OCI-LY7 (cell line): ENCODE results near the gene FAM118B. TPM values are rescaled to one million over a fixed set of nuclear protein-coding genes. Genes with fewer than 3 reads are reported as not detected.

Experiments used
- BruUV-seq: library from RNA; stranded (reverse); fragments of 400-500 nt; replicated peaks from 2 replicates; lab custom pipeline; 2021; lab: Mats Ljungman, UMichigan
- CTCF ChIA-PET: fragments of 300-600 bp; sonication (Branson Sonifier 250); formaldehyde crosslinking; loops from one replicate; lab custom pipeline; 2022; ENCODE audit warnings: antibody characterized with exemption; ENCODE audit not compliant: unreplicated experiment; lab: Charles Lee
- POLR2A ChIA-PET: fragments of 300-600 bp; sonication (Branson Sonifier 250); formaldehyde crosslinking; loops from one replicate; lab custom pipeline; 2022; ENCODE audit warnings: antibody characterized with exemption; lab: Charles Lee
- DNase-seq: peaks from one replicate; pipeline ENCODE4 v3.0.0-alpha.2; 2015; ENCODE audit warnings: low spot score
- H2AFZ ChIP-seq: fragments of 200-600 bp; sonication (generic), shearing (Covaris generic); 2 replicates; pipeline ENCODE4 v1.6.1; 2014; ENCODE audit warnings: mild to moderate bottlenecking, antibody characterized with exemption, low read length, moderate library complexity
- H3K27ac ChIP-seq: fragments of 200-600 bp; sonication (generic); 2 replicates; pipeline ENCODE4 v1.5.1; 2014; ENCODE audit warnings: mixed run types, low read depth, mild to moderate bottlenecking, moderate library complexity, low read length, inconsistent platforms; ENCODE audit not compliant: poor library complexity, severe bottlenecking
- H3K36me3 ChIP-seq: fragments of 200-600 bp; sonication (generic); 2 replicates; pipeline ENCODE4 v1.6.1; 2014; ENCODE audit warnings: mild to moderate bottlenecking, antibody characterized with exemption, low read length, moderate library complexity, mixed read lengths; ENCODE audit not compliant: insufficient read depth
- H3K4me1 ChIP-seq: fragments of 200-600 bp; sonication (generic); 2 replicates; pipeline ENCODE4 v1.5.1; 2014; ENCODE audit warnings: mild to moderate bottlenecking, low read length; ENCODE audit not compliant: insufficient read depth, poor library complexity, severe bottlenecking
- H3K4me2 ChIP-seq: fragments of 200-600 bp; sonication (generic); 2 replicates; pipeline ENCODE4 v1.6.1; 2014; ENCODE audit warnings: mild to moderate bottlenecking, low read length
- H3K4me3 ChIP-seq: fragments of 200-600 bp; sonication (generic); 2 replicates; pipeline ENCODE4 v1.5.1; 2014; ENCODE audit warnings: mild to moderate bottlenecking, low read depth, low read length; ENCODE audit not compliant: poor library complexity, severe bottlenecking
- H3K79me2 ChIP-seq: fragments of 200-600 bp; sonication (generic); 2 replicates; pipeline ENCODE4 v1.6.1; 2016; ENCODE audit warnings: low read depth, mild to moderate bottlenecking, low read length, moderate library complexity, mixed read lengths; ENCODE audit not compliant: insufficient read depth
- H3K9me2 ChIP-seq: fragments of 200-600 bp; sonication (generic); 2 replicates; pipeline ENCODE4 v1.6.1; 2016; ENCODE audit warnings: mild to moderate bottlenecking, low read length, mixed read lengths; ENCODE audit not compliant: insufficient read depth
- H3K9me3 ChIP-seq: fragments of 200-600 bp; sonication (generic); 2 replicates; pipeline ENCODE4 v1.6.1; 2014; ENCODE audit warnings: mild to moderate bottlenecking, mixed run types, low read length, mixed read lengths
- H4K20me1 ChIP-seq: fragments of 200-600 bp; sonication (generic); 2 replicates; pipeline ENCODE4 v1.6.1; 2014; ENCODE audit warnings: mild to moderate bottlenecking, antibody characterized with exemption, low read length, moderate library complexity, mixed read lengths; ENCODE audit not compliant: insufficient read depth
- EZH2phosphoT487 ChIP-seq: fragments of 200-600 bp; sonication (generic); IDR thresholded peaks from 2 replicates; pipeline ENCODE4 v1.6.1; 2018; ENCODE audit warnings: low read depth, borderline replicate concordance, mild to moderate bottlenecking, mixed run types, antibody characterized with exemption, low read length, moderate library complexity, mixed read lengths
- intact Hi-C: fragments of 100-400 bp; cut with micrococcal nuclease; formaldehyde crosslinking; loops from one replicate; pipeline ENCODE4 v1.10.0; 2022; ENCODE audit not compliant: unreplicated experiment
- total RNA-seq, 2 experiments: library from RNA; depleted of rRNA in 1 of 2; stranded (reverse); fragments of >200 nt in 1 of 2; shearing (Covaris generic) in 1 of 2; gene quantifications; 2 replicates each; pipeline ENCODE4 v1.2.3, GENCODE V29; 2014 to 2022
- TF ChIP-seq, protein P1 (sequence below): fragments of 200-600 bp; sonication (generic); conservative IDR thresholded peaks from 2 replicates; pipeline ENCODE4 v1.5.1; 2014; ENCODE audit warnings: mild to moderate bottlenecking, antibody characterized with exemption, low read length, moderate library complexity, mixed read lengths

Gene FAM118B
- total RNA-seq, 2 experiments from 2014 or later, result 9.9 to 14.8 TPM

DNA sequence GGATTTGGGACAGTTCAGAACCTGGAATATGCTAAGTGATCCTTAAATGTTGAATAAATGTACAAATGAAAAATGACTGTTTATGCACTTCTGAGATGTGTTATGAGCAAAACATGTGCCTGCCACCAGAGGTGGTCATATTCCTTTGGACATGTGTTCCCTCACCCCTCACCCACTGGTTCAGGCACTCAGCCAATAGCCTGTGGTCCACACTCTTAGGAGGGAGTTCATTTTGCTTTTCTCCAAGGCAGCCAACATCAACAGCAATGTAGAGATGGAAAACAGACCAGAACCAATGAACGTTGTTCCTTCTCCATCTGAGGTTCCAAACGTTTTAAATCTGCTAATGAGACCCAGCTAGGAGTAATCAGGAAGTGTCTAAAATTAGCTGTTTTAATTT lies 44.1 kb upstream of the FAM118B start:
- Histone ChIP-seq H3K9me3 (no peaks in the 10 kb centered on the region), H4K20me1 (no peaks in the 10 kb centered on the region), H3K4me3 (no peak overlapping the region), H2AFZ (no peak overlapping the region), H3K4me1 (no peaks in the 10 kb centered on the region), H3K4me2 (no peak overlapping the region), H3K27ac (no peak overlapping the region), H3K9me2 (no peaks in the 10 kb centered on the region), H3K36me3 (no peaks in the 10 kb centered on the region), H3K79me2 (no peaks in the 10 kb centered on the region)
- no peak for DNase-seq
- ChIA-PET POLR2A (no interaction called here), CTCF (no interaction called here)
- BruUV-seq, result no TSS peak
- intact Hi-C loops, result no loop called here
- TF ChIP-seq, protein P1, sequence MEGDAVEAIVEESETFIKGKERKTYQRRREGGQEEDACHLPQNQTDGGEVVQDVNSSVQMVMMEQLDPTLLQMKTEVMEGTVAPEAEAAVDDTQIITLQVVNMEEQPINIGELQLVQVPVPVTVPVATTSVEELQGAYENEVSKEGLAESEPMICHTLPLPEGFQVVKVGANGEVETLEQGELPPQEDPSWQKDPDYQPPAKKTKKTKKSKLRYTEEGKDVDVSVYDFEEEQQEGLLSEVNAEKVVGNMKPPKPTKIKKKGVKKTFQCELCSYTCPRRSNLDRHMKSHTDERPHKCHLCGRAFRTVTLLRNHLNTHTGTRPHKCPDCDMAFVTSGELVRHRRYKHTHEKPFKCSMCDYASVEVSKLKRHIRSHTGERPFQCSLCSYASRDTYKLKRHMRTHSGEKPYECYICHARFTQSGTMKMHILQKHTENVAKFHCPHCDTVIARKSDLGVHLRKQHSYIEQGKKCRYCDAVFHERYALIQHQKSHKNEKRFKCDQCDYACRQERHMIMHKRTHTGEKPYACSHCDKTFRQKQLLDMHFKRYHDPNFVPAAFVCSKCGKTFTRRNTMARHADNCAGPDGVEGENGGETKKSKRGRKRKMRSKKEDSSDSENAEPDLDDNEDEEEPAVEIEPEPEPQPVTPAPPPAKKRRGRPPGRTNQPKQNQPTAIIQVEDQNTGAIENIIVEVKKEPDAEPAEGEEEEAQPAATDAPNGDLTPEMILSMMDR, result no peak
- no peak for TF ChIP-seq EZH2phosphoT487

DNA sequence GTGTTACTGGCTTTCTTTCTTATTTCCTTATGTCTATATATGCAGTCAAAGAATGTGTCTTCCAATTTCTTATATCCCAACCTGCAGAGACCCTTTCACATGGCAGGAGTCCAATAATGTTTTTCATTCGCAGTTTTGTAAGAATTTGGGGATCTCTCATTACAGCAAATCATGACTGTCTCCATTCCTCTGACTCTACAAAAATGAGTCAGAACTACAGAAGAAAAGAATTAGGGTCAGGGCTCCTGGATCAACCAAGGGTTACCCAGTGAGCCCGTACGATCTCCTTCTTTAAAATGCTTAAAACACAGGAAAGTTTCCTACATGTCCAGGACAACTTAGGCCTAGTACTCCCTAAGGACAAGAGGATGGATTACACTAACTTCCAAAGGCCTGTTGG lies 42.3 kb upstream of the FAM118B start:
- no TSS peak for BruUV-seq
- H3K36me3 ChIP-seq, result no peaks in the 10 kb centered on the region
- POLR2A ChIA-PET, result no interaction called here
- H3K79me2 ChIP-seq, result no peaks in the 10 kb centered on the region
- no peaks in the 10 kb centered on the region for H3K4me1 ChIP-seq
- H3K4me2 ChIP-seq, result no peak overlapping the region
- CTCF ChIA-PET, result no interaction called here
- H3K27ac ChIP-seq, result no peak overlapping the region
- H4K20me1 ChIP-seq, result no peaks in the 10 kb centered on the region
- no peak overlapping the region for H3K4me3 ChIP-seq
- intact Hi-C loops, result no loop called here
- H3K9me2 ChIP-seq, result no peaks in the 10 kb centered on the region
- H2AFZ ChIP-seq, result no peak overlapping the region
- no peaks in the 10 kb centered on the region for H3K9me3 ChIP-seq
- TF ChIP-seq, protein P1, result no peak
- no peak for TF ChIP-seq EZH2phosphoT487
- DNase-seq, result no peak

DNA sequence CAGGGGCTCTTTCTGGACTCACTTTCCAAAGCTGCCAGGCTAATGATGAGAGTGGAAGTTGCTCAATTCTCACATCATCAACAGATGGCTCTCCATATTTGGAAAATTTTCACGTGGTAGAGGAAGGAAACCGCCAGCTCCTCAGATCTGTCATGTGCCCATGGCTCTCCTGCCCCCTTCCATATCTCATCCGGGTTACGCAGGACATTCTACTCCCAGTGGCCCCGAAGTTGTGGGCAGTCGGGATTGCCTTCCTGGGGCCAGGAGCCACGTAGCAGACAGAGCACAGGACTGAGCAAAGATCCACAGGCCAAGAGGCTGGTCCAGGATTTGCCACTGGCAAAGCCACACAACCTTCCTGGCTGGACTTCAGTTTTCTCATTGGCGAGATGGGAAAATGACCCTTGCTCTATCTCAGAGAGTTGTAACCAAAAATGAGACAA lies 39.0 kb upstream of the FAM118B start:
- no peak for TF ChIP-seq EZH2phosphoT487
- TF ChIP-seq, protein P1, result no peak
- H3K4me2 ChIP-seq, result no peak overlapping the region

More for the DNA sequence above, 39.0 kb upstream of the FAM118B start:
- H3K27ac ChIP-seq, result no peak overlapping the region
- H3K36me3 ChIP-seq, result no peaks in the 10 kb centered on the region
- H3K9me2 ChIP-seq, result no peaks in the 10 kb centered on the region
- no TSS peak for BruUV-seq
- intact Hi-C loops, result no loop called here
- no peak overlapping the region for H2AFZ ChIP-seq
- H3K9me3 ChIP-seq, result no peaks in the 10 kb centered on the region
- ChIA-PET POLR2A (interaction anchor here (0.5 kb wide), 1 partner anchor 9 kb away, joined by 3 read pairs; no protein-coding TSS in a partner anchor), CTCF (no interaction called here)
- no peak overlapping the region for H3K4me3 ChIP-seq
- no peaks in the 10 kb centered on the region for H4K20me1 ChIP-seq
- H3K4me1 ChIP-seq, result no peaks in the 10 kb centered on the region
- DNase-seq, result no peak
- H3K79me2 ChIP-seq, result no peaks in the 10 kb centered on the region
